Measurements from ENCODE around the gene ITPKC. TPM values are rescaled to one million over a fixed set of nuclear protein-coding genes. Genes with fewer than 3 reads are reported as not detected.

The ITPKC gene
- total and polyA plus RNA-seq, 9 of the 15 experiments (the other 6 are each of a cell fraction or from before 2014, with no cell fraction given): 0.08 to 9.3 (median 5.8) TPM

GRCh38 chr19:40724315-40724714, 7.4 kb downstream of the ITPKC start (continued):
- TF ChIP-seq BCLAF1 (IDR thresholded peaks at IDR 0.05; ENCODE audit: borderline replicate concordance in 1 of 2, control insufficient read depth in 1 of 2, low read depth in 2 of 2, low read length in 1 of 2): no peak
- TF ChIP-seq MLX (CRISPR knock-in tag; conservative IDR thresholded peaks at IDR 0.05): no peak
- no peak for TF ChIP-seq RBM39 (optimal IDR thresholded peaks at IDR 0.05; ENCODE audit: low read depth, low read length)
- TF ChIP-seq SMAD1 (IDR thresholded peaks at IDR 0.05; ENCODE audit: low read depth, low read length, partially characterized antibody): no peak
- TF ChIP-seq RAD51 (IDR thresholded peaks at IDR 0.05; ENCODE audit: borderline replicate concordance, low read depth): no peak
- no peak for TF ChIP-seq ZNF740 (CRISPR knock-in tag; IDR thresholded peaks at IDR 0.05)
- TF ChIP-seq ZNF740 (tag; IDR thresholded peaks at IDR 0.05): no peak
- TF ChIP-seq ZBED1 (IDR thresholded peaks at IDR 0.05): no peak
